GM18526 (cell line): ENCODE measurements around the gene MANSC1.

Experiments
- POLR2A ChIP-seq: IDR thresholded peaks from 3 replicates; pipeline ENCODE4 v1.6.1; 2011; ENCODE audit not compliant: insufficient read length; ENCODE audit errors: extremely low read depth

Gene MANSC1

GRCh38 chr12:12350868-12351463 lies 924 bp upstream of the MANSC1 start:
- no peak for TF ChIP-seq POLR2A

GRCh38 chr12:12338527-12339168 lies 11.4 kb downstream of the MANSC1 start:
- no peak for TF ChIP-seq POLR2A

GRCh38 chr12:12336511-12336910 lies 13.5 kb downstream of the MANSC1 start:
- TF ChIP-seq POLR2A: no peak

GRCh38 chr12:12336049-12336411 lies 14.0 kb downstream of the MANSC1 start:
- no peak for TF ChIP-seq POLR2A

- TF ChIP-seq POLR2A: no peak
These were observed 15.5 kb downstream of the MANSC1 start for GRCh38 chr12:12334367-12335040.

GRCh38 chr12:12333407-12334366 lies 16.4 kb downstream of the MANSC1 start:
- TF ChIP-seq POLR2A: no peak

GRCh38 chr12:12331896-12332295 lies 18.1 kb downstream of the MANSC1 start:
- no peak for TF ChIP-seq POLR2A

GRCh38 chr12:12331244-12331771 lies 18.7 kb downstream of the MANSC1 start:
- no peak for TF ChIP-seq POLR2A

GRCh38 chr12:12327802-12328201 lies 22.2 kb downstream of the MANSC1 start:
- TF ChIP-seq POLR2A: no peak

- no peak for TF ChIP-seq POLR2A
These were observed 23.8 kb downstream of the MANSC1 start for GRCh38 chr12:12326262-12326661.

GRCh38 chr12:12323591-12323990 lies 26.5 kb downstream of the MANSC1 start:
- no peak for TF ChIP-seq POLR2A

GRCh38 chr12:12323118-12323517 lies 26.9 kb downstream of the MANSC1 start:
- TF ChIP-seq POLR2A: no peak

GRCh38 chr12:12319451-12320183 lies 30.4 kb downstream of the MANSC1 start:
- TF ChIP-seq POLR2A: no peak

GRCh38 chr12:12315838-12316237 lies 34.2 kb downstream of the MANSC1 start:
- TF ChIP-seq POLR2A: no peak
